Loucy (cell line): ENCODE data around the gene EXOG.

Experiments used
- EZH2phosphoT487 ChIP-seq: fragments of 200-600 bp; IDR thresholded peaks from 2 replicates; pipeline ENCODE4 v1.6.1; 2018; ENCODE audit warnings: antibody characterized with exemption, mild to moderate bottlenecking, moderate library complexity, borderline replicate concordance
- TF ChIP-seq, protein P1 (sequence below): fragments of 200-600 bp; sonication (generic); conservative IDR thresholded peaks from 2 replicates; pipeline ENCODE4 v1.5.1; 2014; ENCODE audit warnings: mild to moderate bottlenecking, antibody characterized with exemption, low read length

DNA sequence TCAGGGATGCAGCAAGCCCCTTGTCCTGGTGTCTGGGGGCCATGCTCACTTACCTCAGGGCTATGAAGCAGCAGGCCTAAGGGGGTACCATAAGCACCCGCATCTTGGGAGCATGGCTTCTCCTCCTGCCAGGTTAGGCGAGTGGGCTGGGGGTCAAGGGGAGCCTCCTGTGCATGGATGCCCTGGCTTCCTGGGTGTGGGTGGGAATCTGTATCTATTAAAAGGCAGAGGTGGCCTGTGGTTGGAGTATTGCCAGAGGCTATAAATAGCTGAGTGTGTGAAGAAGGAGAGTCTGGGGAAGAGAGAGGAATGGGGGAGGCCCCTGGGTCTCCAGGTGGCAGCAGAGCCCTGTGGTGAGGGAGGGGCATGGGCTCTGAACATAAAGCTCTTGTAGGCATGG, 22.9 kb upstream of the EXOG start:
- TF ChIP-seq, protein P1, sequence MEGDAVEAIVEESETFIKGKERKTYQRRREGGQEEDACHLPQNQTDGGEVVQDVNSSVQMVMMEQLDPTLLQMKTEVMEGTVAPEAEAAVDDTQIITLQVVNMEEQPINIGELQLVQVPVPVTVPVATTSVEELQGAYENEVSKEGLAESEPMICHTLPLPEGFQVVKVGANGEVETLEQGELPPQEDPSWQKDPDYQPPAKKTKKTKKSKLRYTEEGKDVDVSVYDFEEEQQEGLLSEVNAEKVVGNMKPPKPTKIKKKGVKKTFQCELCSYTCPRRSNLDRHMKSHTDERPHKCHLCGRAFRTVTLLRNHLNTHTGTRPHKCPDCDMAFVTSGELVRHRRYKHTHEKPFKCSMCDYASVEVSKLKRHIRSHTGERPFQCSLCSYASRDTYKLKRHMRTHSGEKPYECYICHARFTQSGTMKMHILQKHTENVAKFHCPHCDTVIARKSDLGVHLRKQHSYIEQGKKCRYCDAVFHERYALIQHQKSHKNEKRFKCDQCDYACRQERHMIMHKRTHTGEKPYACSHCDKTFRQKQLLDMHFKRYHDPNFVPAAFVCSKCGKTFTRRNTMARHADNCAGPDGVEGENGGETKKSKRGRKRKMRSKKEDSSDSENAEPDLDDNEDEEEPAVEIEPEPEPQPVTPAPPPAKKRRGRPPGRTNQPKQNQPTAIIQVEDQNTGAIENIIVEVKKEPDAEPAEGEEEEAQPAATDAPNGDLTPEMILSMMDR: no peak
- TF ChIP-seq EZH2phosphoT487: no peak
